Liver (tissue), 3 donors: Measurements from ENCODE around the gene RNF31.

Experiments used
- CTCF ChIP-seq: fragments of 150-350 bp; IDR thresholded peaks from 2 replicates; pipeline ENCODE4 v1.5.1; 2017; ENCODE audit warnings: improper control_type of control experiment, low read depth, low read length; ENCODE audit not compliant: missing input control
- EGR1 ChIP-seq, 2 donors: IDR thresholded peaks; 2 replicates each; pipeline ENCODE4 v1.6.1; 2016 to 2018; ENCODE audit warnings: antibody characterized with exemption in 2 of 2, low read depth in 2 of 2
- GABPA ChIP-seq, 2 donors: IDR thresholded peaks in 1 of 2; conservative IDR thresholded peaks in 1 of 2; 2 replicates each; pipeline ENCODE4 v1.6.1; 2016; ENCODE audit warnings: antibody characterized with exemption in 2 of 2, mild to moderate bottlenecking in 1 of 2, moderate library complexity in 1 of 2
- JUND ChIP-seq, 2 donors: IDR thresholded peaks; 2 replicates each; pipeline ENCODE4 v1.6.1; 2016; ENCODE audit warnings: antibody characterized with exemption in 2 of 2
- RAD21 ChIP-seq, 2 donors: IDR thresholded peaks; 2 replicates each; pipeline ENCODE4 v1.6.1; 2016; ENCODE audit warnings: antibody characterized with exemption in 2 of 2, mild to moderate bottlenecking in 2 of 2
- SP1 ChIP-seq: IDR thresholded peaks from 2 replicates; pipeline ENCODE4 v1.6.1; 2018; ENCODE audit warnings: antibody characterized with exemption, mild to moderate bottlenecking
- TAF1 ChIP-seq: conservative IDR thresholded peaks from 2 replicates; pipeline ENCODE4 v1.6.1; 2016; ENCODE audit warnings: antibody characterized with exemption, mild to moderate bottlenecking
- YY1 ChIP-seq: IDR thresholded peaks from 2 replicates; pipeline ENCODE4 v1.6.1; 2016; ENCODE audit warnings: antibody characterized with exemption, mild to moderate bottlenecking
- ZBTB33 ChIP-seq: IDR thresholded peaks from 2 replicates; pipeline ENCODE4 v1.6.1; 2016; ENCODE audit warnings: antibody characterized with exemption
- donor health status: healthy.
- donor health status: healthy.

GRCh38 chr14:24108336-24108874 lies 38.9 kb upstream of the RNF31 start:
- no peak for TF ChIP-seq TAF1
- TF ChIP-seq YY1 = no peak
- no peak for TF ChIP-seq CTCF
- TF ChIP-seq RAD21 (IDR thresholded peaks at IDR 0.05) = no peak
- TF ChIP-seq SP1 = no peak
- no peak for TF ChIP-seq JUND (IDR thresholded peaks at IDR 0.05)
- TF ChIP-seq EGR1 (IDR thresholded peaks at IDR 0.05; ENCODE audit: low read depth in 2 of 2) = no peak
- no peak for TF ChIP-seq ZBTB33
- TF ChIP-seq GABPA (IDR thresholded peaks at IDR 0.05 in 1 of 2, conservative IDR thresholded peaks at IDR 0.05 in 1 of 2) = no peak
